ENCODE results near the gene ALKBH7. TPM values are rescaled to one million over a fixed set of nuclear protein-coding genes. Genes with fewer than 3 reads are reported as not detected.
A peak's percentile ranks its signal among the peaks of the same experiment; 100 is the strongest.
"Not testable (repeated sequence)": the region's sequence is repeated elsewhere in the genome, so short reads cannot be mapped to it uniquely, and the experiment has no call there.

Gene ALKBH7
- total RNA-seq, 4 donors from 2014 or later = 34.0 to 85.3 (median 50.4) TPM

GRCh38 chr19:6352381-6353165, 20.0 kb upstream of the ALKBH7 start:
- DNase-seq = no peak
- Histone ChIP-seq H3K9me3 (no peaks in the 10 kb centered on the region), H3K4me1 (peaks cover 0 to 7% (median 0%) of the 10 kb centered on the region in 3 donors), H3K27me3 (no peaks in the 10 kb centered on the region), H3K36me3 (no peaks in the 10 kb centered on the region), H3K4me3 (no peak overlapping the region), H3K27ac (peak overlapping the region in 1 of 4 donors; percentile 6)
- 65 to 88% methylated on average over 2 of the region's 2 CpGs for WGBS, 2 donors
- intact Hi-C loops (cut with DNase I) = no loop called here
- no peak for TF ChIP-seq CTCF (IDR thresholded peaks at IDR 0.05)
- no peak for TF ChIP-seq POLR2A (IDR thresholded peaks at IDR 0.05)

DNA sequence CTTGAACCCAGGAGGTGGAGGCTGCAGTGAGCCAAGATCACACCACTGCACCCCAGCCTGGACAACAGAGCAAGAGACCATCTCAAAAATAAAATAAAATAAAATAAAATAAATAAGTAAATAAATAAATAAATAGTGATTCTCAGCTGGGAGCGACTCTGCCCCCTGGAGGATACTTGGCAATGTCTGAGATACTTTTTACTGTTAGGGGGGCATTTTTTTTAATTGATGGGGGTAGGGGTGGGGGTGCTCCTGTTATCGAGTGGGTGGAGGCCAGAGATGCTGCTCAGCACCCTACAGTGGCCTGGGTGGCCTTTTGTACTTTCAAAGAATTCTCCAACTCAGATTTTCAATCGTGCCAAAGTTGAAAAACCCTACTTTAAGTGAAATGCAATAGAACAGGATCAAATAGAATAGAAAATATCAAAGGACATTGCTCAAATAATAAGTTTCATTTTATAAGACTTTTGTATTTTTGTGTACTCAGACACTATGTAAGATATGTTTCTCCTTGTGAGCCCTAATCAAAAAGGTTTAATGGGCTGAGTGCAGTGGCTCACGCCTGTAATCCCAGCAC, 18.4 kb upstream of the ALKBH7 start:
- no peaks in the 10 kb centered on the region for H3K27me3 ChIP-seq
- WGBS, 2 donors = 49% methylated on average over 4 of the region's 4 CpGs
- peaks cover 0 to 16% (median 0%) of the 10 kb centered on the region in 3 donors for H3K4me1 ChIP-seq
- no peaks in the 10 kb centered on the region for H3K36me3 ChIP-seq
- intact Hi-C loops (cut with DNase I) = no loop called here
- no peaks in the 10 kb centered on the region for H3K9me3 ChIP-seq
- TF ChIP-seq POLR2A (IDR thresholded peaks at IDR 0.05) = no peak
- TF ChIP-seq CTCF (IDR thresholded peaks at IDR 0.05) = peak in 3 of 6 experiments; percentile 9 to 39 (median 25)
- no peak for DNase-seq
- H3K4me3 ChIP-seq = no peak overlapping the region
- no peak overlapping the region for H3K27ac ChIP-seq

DNA sequence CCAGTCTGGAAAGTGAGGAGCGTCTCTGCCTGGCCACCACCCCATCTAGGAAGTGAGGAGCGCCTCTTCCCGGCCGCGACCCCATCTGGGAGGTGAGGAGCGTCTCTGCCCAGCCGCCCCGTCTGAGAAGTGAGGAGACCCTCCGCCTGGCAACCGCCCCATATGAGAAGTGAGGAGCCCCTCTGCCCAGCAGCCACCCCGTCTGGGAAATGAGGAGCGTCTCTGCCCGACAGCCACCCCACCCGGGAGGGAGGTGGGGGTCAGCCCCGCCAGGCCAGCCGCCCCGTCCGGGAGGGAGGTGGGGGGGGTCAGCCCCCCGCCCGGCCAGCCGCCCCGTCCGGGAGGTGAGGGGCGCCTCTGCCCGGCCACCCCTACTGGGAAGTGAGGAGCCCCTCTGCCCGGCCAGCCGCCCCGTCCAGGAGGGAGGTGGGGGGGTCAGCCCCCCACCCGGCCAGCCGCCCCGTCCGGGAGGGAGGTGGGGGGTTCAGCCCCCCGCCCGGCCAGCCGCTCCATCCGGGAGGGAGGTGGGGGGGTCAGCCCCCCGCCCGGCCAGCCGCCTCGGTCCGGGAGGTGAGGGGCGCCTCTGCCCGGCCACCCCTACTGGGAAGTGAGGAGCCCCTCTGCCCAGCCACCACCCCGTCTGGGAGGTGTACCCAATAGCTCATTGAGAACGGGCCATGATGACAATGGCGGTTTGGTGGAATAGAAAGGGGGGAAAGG, 17.1 kb upstream of the ALKBH7 start:
- no CpG with 5 or more reads among the region's 46 CpGs for WGBS, 2 donors
- H3K36me3 ChIP-seq; intact Hi-C loops (cut with DNase I); H3K9me3 ChIP-seq; H3K27me3 ChIP-seq; H3K27ac ChIP-seq; H3K4me3 ChIP-seq; DNase-seq: not testable (repeated sequence)
- H3K4me1 ChIP-seq = peaks cover 0 to 16% (median 0%) of the 10 kb centered on the region in 3 donors

GRCh38 chr19:6357174-6357573, 15.4 kb upstream of the ALKBH7 start:
- intact Hi-C loops (cut with DNase I) = no loop called here
- Histone ChIP-seq H3K27ac (peak overlapping the region in 3 of 4 donors; percentile 58 to 78 (median 64)), H3K9me3 (no peaks in the 10 kb centered on the region), H3K27me3 (no peaks in the 10 kb centered on the region), H3K4me1 (peaks cover under 1 to 21% (median 2%) of the 10 kb centered on the region in 3 donors), H3K36me3 (no peaks in the 10 kb centered on the region), H3K4me3 (no peak overlapping the region)
- 77 to 91% methylated on average over 7 to 9 of the region's 14 CpGs for WGBS, 2 donors
- TF ChIP-seq POLR2A (IDR thresholded peaks at IDR 0.05) (no peak), CTCF (IDR thresholded peaks at IDR 0.05) (no peak)
- no peak for DNase-seq

GRCh38 chr19:6358003-6358402, 14.6 kb upstream of the ALKBH7 start:
- no peak overlapping the region for H3K4me3 ChIP-seq
- peak overlapping the region in 3 of 4 donors; percentile 58 to 78 (median 64) for H3K27ac ChIP-seq
- H3K9me3 ChIP-seq = no peaks in the 10 kb centered on the region
- intact Hi-C loops (cut with DNase I) = no loop called here
- TF ChIP-seq POLR2A (IDR thresholded peaks at IDR 0.05) (no peak), CTCF (IDR thresholded peaks at IDR 0.05) (no peak)
- no peaks in the 10 kb centered on the region for H3K27me3 ChIP-seq
- H3K36me3 ChIP-seq = no peaks in the 10 kb centered on the region
- no peak for DNase-seq
- 44 to 51% methylated on average over 8 to 9 of the region's 9 CpGs for WGBS, 2 donors
- peaks cover 8 to 30% (median 9%) of the 10 kb centered on the region in 3 donors for H3K4me1 ChIP-seq
